CD14-positive monocyte (primary cell): Measurements from ENCODE around the gene SIN3A. TPM values are rescaled to one million over a fixed set of nuclear protein-coding genes. Genes with fewer than 3 reads are reported as not detected.
A peak's percentile ranks its signal among the peaks of the same experiment; 100 is the strongest.

Source experiments
- DNase-seq, 3 donors: peaks; one replicate each; pipeline ENCODE4 v3.0.0-alpha.2; 2011 to 2022
- H2AFZ ChIP-seq: 2 replicates; pipeline ENCODE4 v1.6.0; 2012; ENCODE audit warnings: mild to moderate bottlenecking, low read depth, low read length, inconsistent platforms; ENCODE audit not compliant: insufficient read depth, poor library complexity, severe bottlenecking
- H3K27ac ChIP-seq, 2 donors: 1 replicate in 1 of 2; 2 replicates in 1 of 2; pipeline ENCODE4 v1.5.1; 2012 to 2013; ENCODE audit warnings: low read length in 2 of 2, control low read depth in 1 of 2, inconsistent platforms in 1 of 2, low read depth in 1 of 2, mild to moderate bottlenecking in 1 of 2
- H3K27me3 ChIP-seq, 2 donors: one replicate each; pipeline versions ENCODE4 v1.6.0 to v1.6.1; 2011 to 2013; ENCODE audit warnings: low read length in 2 of 2; ENCODE audit not compliant: control insufficient read depth in 2 of 2, insufficient read depth in 2 of 2
- H3K36me3 ChIP-seq, 2 donors: replicated peaks in 1 of 2; 1 replicate in 1 of 2; 2 replicates in 1 of 2; pipeline versions ENCODE4 v1.5.1 to v1.6.1; 2012 to 2013; ENCODE audit warnings: low read length in 2 of 2, control low read depth in 1 of 2, inconsistent platforms in 1 of 2, mild to moderate bottlenecking in 1 of 2; ENCODE audit not compliant: insufficient read depth in 2 of 2, control insufficient read depth in 1 of 2
- H3K4me1 ChIP-seq, 2 donors: 1 replicate in 1 of 2; 2 replicates in 1 of 2; pipeline versions ENCODE4 v1.5.1 to v1.6.1; 2012 to 2013; ENCODE audit warnings: low read length in 2 of 2, control low read depth in 1 of 2, inconsistent platforms in 1 of 2, mild to moderate bottlenecking in 1 of 2, moderate library complexity in 1 of 2; ENCODE audit not compliant: insufficient read depth in 2 of 2, control insufficient read depth in 1 of 2
- H3K4me2 ChIP-seq: replicated peaks from 2 replicates; pipeline ENCODE3; 2012; ENCODE audit warnings: low read length, moderate library complexity, mild to moderate bottlenecking; ENCODE audit not compliant: poor library complexity, severe bottlenecking; ENCODE audit errors: extremely low read depth
- H3K4me3 ChIP-seq, 3 experiments: fragments of 200-600 bp in 1 of 3; sonication (generic) in 1 of 3; replicated peaks in 1 of 3; 1 replicate in 2 of 3; 2 replicates in 1 of 3; pipeline ENCODE4 v1.5.1; 2011 to 2013; ENCODE audit warnings: low read length in 3 of 3, mild to moderate bottlenecking in 3 of 3, control low read depth in 2 of 3, low read depth in 2 of 3, inconsistent platforms in 1 of 3, moderate library complexity in 1 of 3
- H3K79me2 ChIP-seq: 2 replicates; pipeline ENCODE4 v1.6.0; 2012; ENCODE audit warnings: mild to moderate bottlenecking, control low read depth, inconsistent platforms, low read length, moderate library complexity; ENCODE audit not compliant: insufficient read depth
- H3K9ac ChIP-seq: 2 replicates; pipeline ENCODE4 v1.6.0; 2017; ENCODE audit warnings: low read length, mild to moderate bottlenecking; ENCODE audit not compliant: insufficient read depth, poor library complexity, severe bottlenecking
- H3K9me3 ChIP-seq, 2 donors: replicated peaks in 1 of 2; 1 replicate in 1 of 2; 2 replicates in 1 of 2; pipeline versions ENCODE4 v1.5.1 to v1.6.1; 2012 to 2013; ENCODE audit warnings: low read length in 2 of 2, control low read depth in 1 of 2; ENCODE audit not compliant: control insufficient read depth in 1 of 2, insufficient read depth in 1 of 2
- H4K20me1 ChIP-seq: 2 replicates; pipeline ENCODE4 v1.6.0; 2012; ENCODE audit warnings: mild to moderate bottlenecking, low read length, control low read depth, moderate library complexity; ENCODE audit not compliant: insufficient read depth
- H3K27ac Mint-ChIP-seq, 7 donors: one replicate each; pipeline ENCODE4 v1.8.0; 2020; ENCODE audit warnings: mild to moderate bottlenecking in 7 of 7, mixed read lengths in 7 of 7, moderate library complexity in 6 of 7, inconsistent platforms in 2 of 7
- H3K27me3 Mint-ChIP-seq, 3 donors: one replicate each; pipeline ENCODE4 v1.8.0; 2021 to 2022; ENCODE audit warnings: low read depth in 3 of 3, mild to moderate bottlenecking in 3 of 3, mixed read lengths in 3 of 3, moderate library complexity in 3 of 3, inconsistent platforms in 1 of 3
- H3K36me3 Mint-ChIP-seq, 2 donors: one replicate each; pipeline ENCODE4 v1.8.0; 2020; ENCODE audit warnings: mixed read lengths in 2 of 2, inconsistent platforms in 1 of 2, mild to moderate bottlenecking in 1 of 2
- H3K4me1 Mint-ChIP-seq: one replicate; pipeline ENCODE4 v1.8.0; 2020; ENCODE audit warnings: mild to moderate bottlenecking, mixed read lengths
- H3K4me3 Mint-ChIP-seq, 2 donors: one replicate each; pipeline ENCODE4 v1.8.0; 2020; ENCODE audit warnings: mild to moderate bottlenecking in 2 of 2, mixed read lengths in 2 of 2, moderate library complexity in 1 of 2
- H3K9me3 Mint-ChIP-seq, 7 donors: one replicate each; pipeline ENCODE4 v1.8.0; 2020 to 2022; ENCODE audit warnings: mixed read lengths in 7 of 7, mild to moderate bottlenecking in 6 of 7, moderate library complexity in 6 of 7, inconsistent platforms in 2 of 7
- CTCF ChIP-seq: fragments of 200-600 bp; IDR thresholded peaks from one replicate; pipeline ENCODE4 v1.8.0; 2022; ENCODE audit warnings: antibody characterized with exemption, mild to moderate bottlenecking
- WGBS: methylation state at CpG from one replicate; pipeline ENCODE4 v1.1.5; 2013; ENCODE audit warnings: missing lambda C conversion rate; ENCODE audit not compliant: insufficient coverage; 5-methylcytosine and 5-hydroxymethylcytosine counted together
- intact Hi-C, 2 donors: fragments of 100-400 bp; cut with micrococcal nuclease; formaldehyde crosslinking; loops; one replicate each; pipeline versions ENCODE4 v1.15.0 to v1.15.1; 2023
- polyA plus RNA-seq, 3 donors: library from polyadenylated mRNA; depleted of rRNA in 1 of 3; unstranded in 2 of 3; stranded (reverse) in 1 of 3; fragments of 300-500 nt in 2 of 3; fragments of >200 nt in 1 of 3; fragmentation: Illumina TruSeq in 2 of 3; gene quantifications; 1 replicate in 2 of 3; 2 replicates in 1 of 3; pipeline ENCODE4 v1.2.3, GENCODE V29; 2012 to 2021

The SIN3A gene
- polyA plus RNA-seq, 3 donors: 2.3 to 20.7 (median 7.9) TPM

GRCh38 chr15:75410196-75410595 is 41.3 kb downstream of the SIN3A start:
- no peaks in the 10 kb centered on the region for H3K79me2 ChIP-seq
- no peak overlapping the region for H3K4me2 ChIP-seq
- H3K4me1 ChIP-seq: no peaks in the 10 kb centered on the region
- H4K20me1 ChIP-seq: peaks cover 6% of the 10 kb centered on the region
- no peak overlapping the region for H3K27ac ChIP-seq
- WGBS: 98% methylated on average over 4 of the region's 6 CpGs
- no peaks in the 10 kb centered on the region for H3K27me3 ChIP-seq
- H3K27ac Mint-ChIP-seq: no peak overlapping the region
- H3K9ac ChIP-seq: no peak overlapping the region
- DNase-seq: no peak
- no peak for TF ChIP-seq CTCF
- H3K36me3 ChIP-seq: peaks cover 79 to 99% of the 10 kb centered on the region in 2 donors
- peaks cover 87 to 94% of the 10 kb centered on the region in 2 donors for H3K36me3 Mint-ChIP-seq
- H3K9me3 ChIP-seq: no peaks in the 10 kb centered on the region
- no peak overlapping the region for H3K4me3 Mint-ChIP-seq
- no peak overlapping the region for H2AFZ ChIP-seq
- no peak overlapping the region for H3K4me3 ChIP-seq
- H3K27me3 Mint-ChIP-seq: no peaks in the 10 kb centered on the region
- intact Hi-C loops: no loop called here
- H3K4me1 Mint-ChIP-seq: no peaks in the 10 kb centered on the region
- no peaks in the 10 kb centered on the region for H3K9me3 Mint-ChIP-seq

GRCh38 chr15:75407083-75407482 is 44.4 kb downstream of the SIN3A start:
- Mint-ChIP-seq H3K36me3 (peaks cover 84 to 91% of the 10 kb centered on the region in 2 donors), H3K27ac (peak overlapping the region in 1 of 7 donors; percentile 50), H3K4me3 (no peak overlapping the region), H3K9me3 (no peaks in the 10 kb centered on the region), H3K4me1 (no peaks in the 10 kb centered on the region), H3K27me3 (no peaks in the 10 kb centered on the region)
- no peaks in the 10 kb centered on the region for H3K27me3 ChIP-seq
- H3K4me2 ChIP-seq: no peak overlapping the region
- H3K27ac ChIP-seq: no peak overlapping the region
- no peak overlapping the region for H3K9ac ChIP-seq
- no peak overlapping the region for H2AFZ ChIP-seq
- DNase-seq: no peak
- H3K79me2 ChIP-seq: no peaks in the 10 kb centered on the region
- intact Hi-C loops: no loop called here
- no peaks in the 10 kb centered on the region for H3K4me1 ChIP-seq
- no CpG with 5 or more reads among the region's 1 CpG for WGBS
- TF ChIP-seq CTCF: no peak
- H3K9me3 ChIP-seq: no peaks in the 10 kb centered on the region
- no peaks in the 10 kb centered on the region for H4K20me1 ChIP-seq
- peaks cover 78 to 100% of the 10 kb centered on the region in 2 donors for H3K36me3 ChIP-seq
- no peak overlapping the region for H3K4me3 ChIP-seq
